Liver (tissue), 9 donors: ENCODE results near the gene SORCS2. TPM values are rescaled to one million over a fixed set of nuclear protein-coding genes. Genes with fewer than 3 reads are reported as not detected.

ENCODE experiments used
- DNase-seq: peaks from one replicate; pipeline ENCODE4 v3.0.0-alpha.2; 2017; ENCODE audit warnings: low spot score
- H3K27ac ChIP-seq, 2 donors: one replicate each; pipeline ENCODE4 v1.7.0; 2013; ENCODE audit warnings: inconsistent platforms in 2 of 2, low read length in 2 of 2, control low read depth in 1 of 2, low read depth in 1 of 2, mild to moderate bottlenecking in 1 of 2
- H3K27me3 ChIP-seq, 4 donors: one replicate each; pipeline versions ENCODE4 v1.6.1 to v1.7.0; 2013; ENCODE audit warnings: low read length in 3 of 4, inconsistent platforms in 1 of 4, mild to moderate bottlenecking in 1 of 4, moderate library complexity in 1 of 4; ENCODE audit not compliant: control insufficient read depth in 4 of 4, insufficient read depth in 4 of 4
- H3K36me3 ChIP-seq, 4 donors: one replicate each; pipeline versions ENCODE4 v1.6.1 to v1.7.0; 2013; ENCODE audit warnings: low read length in 3 of 4, mild to moderate bottlenecking in 3 of 4, low read depth in 1 of 4, moderate library complexity in 1 of 4; ENCODE audit not compliant: control insufficient read depth in 4 of 4, insufficient read depth in 3 of 4
- H3K4me1 ChIP-seq, 4 donors: one replicate each; pipeline versions ENCODE4 v1.6.1 to v1.7.0; 2013; ENCODE audit warnings: low read length in 3 of 4, mild to moderate bottlenecking in 3 of 4, moderate library complexity in 1 of 4; ENCODE audit not compliant: control insufficient read depth in 4 of 4, insufficient read depth in 4 of 4
- H3K4me3 ChIP-seq, 3 donors: one replicate each; pipeline versions ENCODE4 v1.6.1 to v1.7.0; 2013; ENCODE audit warnings: low read length in 3 of 3, control low read depth in 1 of 3, low read depth in 1 of 3, mild to moderate bottlenecking in 1 of 3
- H3K9ac ChIP-seq, 2 donors: one replicate each; pipeline ENCODE4 v1.7.0; 2013; ENCODE audit warnings: low read length in 2 of 2, mild to moderate bottlenecking in 2 of 2, moderate library complexity in 2 of 2, control low read depth in 1 of 2, low read depth in 1 of 2
- H3K9me3 ChIP-seq, 4 donors: one replicate each; pipeline versions ENCODE4 v1.6.1 to v1.7.0; 2013; ENCODE audit warnings: low read length in 3 of 4; ENCODE audit not compliant: control insufficient read depth in 4 of 4
- ATF3 ChIP-seq: IDR thresholded peaks from 2 replicates; pipeline ENCODE4 v1.6.1; 2016; ENCODE audit warnings: antibody characterized with exemption
- CTCF ChIP-seq: fragments of 150-350 bp; IDR thresholded peaks from 2 replicates; pipeline ENCODE4 v1.5.1; 2017; ENCODE audit warnings: improper control_type of control experiment, low read depth, low read length; ENCODE audit not compliant: missing input control
- EGR1 ChIP-seq, 2 donors: IDR thresholded peaks; 2 replicates each; pipeline ENCODE4 v1.6.1; 2016 to 2018; ENCODE audit warnings: antibody characterized with exemption in 2 of 2, low read depth in 2 of 2
- FOXA1 ChIP-seq: IDR thresholded peaks from 2 replicates; pipeline ENCODE4 v1.6.1; 2016; ENCODE audit warnings: antibody characterized with exemption
- FOXA2 ChIP-seq: IDR thresholded peaks from 2 replicates; pipeline ENCODE4 v1.6.1; 2016; ENCODE audit warnings: antibody characterized with exemption
- GABPA ChIP-seq, 2 donors: IDR thresholded peaks in 1 of 2; conservative IDR thresholded peaks in 1 of 2; 2 replicates each; pipeline ENCODE4 v1.6.1; 2016; ENCODE audit warnings: antibody characterized with exemption in 2 of 2, mild to moderate bottlenecking in 1 of 2, moderate library complexity in 1 of 2
- HNF4A ChIP-seq, 2 donors: conservative IDR thresholded peaks; 2 replicates each; pipeline ENCODE4 v1.6.1; 2016; ENCODE audit warnings: antibody characterized with exemption in 2 of 2, mild to moderate bottlenecking in 2 of 2
- HNF4G ChIP-seq: IDR thresholded peaks from 2 replicates; pipeline ENCODE4 v1.6.1; 2016; ENCODE audit warnings: antibody characterized with exemption
- JUND ChIP-seq, 2 donors: IDR thresholded peaks; 2 replicates each; pipeline ENCODE4 v1.6.1; 2016; ENCODE audit warnings: antibody characterized with exemption in 2 of 2
- MAX ChIP-seq: IDR thresholded peaks from 2 replicates; pipeline ENCODE4 v1.6.1; 2016; ENCODE audit warnings: antibody characterized with exemption
- NR2F2 ChIP-seq: IDR thresholded peaks from 2 replicates; pipeline ENCODE4 v1.6.1; 2016; ENCODE audit warnings: antibody characterized with exemption
- RAD21 ChIP-seq, 2 donors: IDR thresholded peaks; 2 replicates each; pipeline ENCODE4 v1.6.1; 2016; ENCODE audit warnings: antibody characterized with exemption in 2 of 2, mild to moderate bottlenecking in 2 of 2
- REST ChIP-seq: IDR thresholded peaks from 2 replicates; pipeline ENCODE4 v1.6.1; 2016; ENCODE audit warnings: antibody characterized with exemption, mild to moderate bottlenecking
- RXRA ChIP-seq, 2 donors: IDR thresholded peaks; 2 replicates each; pipeline ENCODE4 v1.6.1; 2017 to 2018; ENCODE audit warnings: antibody characterized with exemption in 2 of 2, mild to moderate bottlenecking in 1 of 2
- SP1 ChIP-seq: IDR thresholded peaks from 2 replicates; pipeline ENCODE4 v1.6.1; 2018; ENCODE audit warnings: antibody characterized with exemption, mild to moderate bottlenecking
- TAF1 ChIP-seq: conservative IDR thresholded peaks from 2 replicates; pipeline ENCODE4 v1.6.1; 2016; ENCODE audit warnings: antibody characterized with exemption, mild to moderate bottlenecking
- YY1 ChIP-seq: IDR thresholded peaks from 2 replicates; pipeline ENCODE4 v1.6.1; 2016; ENCODE audit warnings: antibody characterized with exemption, mild to moderate bottlenecking
- ZBTB33 ChIP-seq: IDR thresholded peaks from 2 replicates; pipeline ENCODE4 v1.6.1; 2016; ENCODE audit warnings: antibody characterized with exemption
- WGBS: extraction: QIAGEN DNeasy Blood & Tissue Kit; methylation state at CpG from one replicate; pipeline ENCODE4 v1.1.7; 2013; 5-methylcytosine and 5-hydroxymethylcytosine counted together
- polyA plus RNA-seq, 2 donors: library from polyadenylated mRNA; stranded (reverse) in 1 of 2; unstranded in 1 of 2; fragments of 200-250 nt in 1 of 2; fragments of >200 nt in 1 of 2; fragmentation: Nextera tagmentation in 1 of 2; extraction: Ambion mirVana in 1 of 2; gene quantifications; one replicate each; pipeline versions ENCODE4 v1.2.1 to v1.2.3, GENCODE V29; 2013 to 2015
- total RNA-seq, 2 donors: library from RNA; depleted of rRNA; stranded (reverse); fragments of >200 nt; gene quantifications; one replicate each; pipeline ENCODE4 v1.2.3, GENCODE V29; 2014
- donor health status: healthy.
- donor health status: healthy.
- donor health status: healthy.
- donor health status: healthy.
- donor health status: healthy.

SORCS2 gene
- total and polyA plus RNA-seq, 4 donors, result 0.10 to 1.4 (median 0.92) TPM

- peaks cover 0 to 6% (median 2%) of the 10 kb centered on the region in 4 donors for H3K9me3 ChIP-seq
- TF ChIP-seq FOXA2 (no peak), RXRA (IDR thresholded peaks at IDR 0.05) (no peak), HNF4A (conservative IDR thresholded peaks at IDR 0.05) (no peak), YY1 (no peak), ATF3 (no peak), SP1 (no peak), MAX (no peak), EGR1 (IDR thresholded peaks at IDR 0.05; ENCODE audit: low read depth in 2 of 2) (no peak), HNF4G (no peak), TAF1 (no peak), REST (no peak), GABPA (IDR thresholded peaks at IDR 0.05 in 1 of 2, conservative IDR thresholded peaks at IDR 0.05 in 1 of 2) (no peak), NR2F2 (no peak), CTCF (no peak), JUND (IDR thresholded peaks at IDR 0.05) (no peak), FOXA1 (no peak), RAD21 (IDR thresholded peaks at IDR 0.05) (no peak), ZBTB33 (no peak)
- no peaks in the 10 kb centered on the region for H3K27me3 ChIP-seq
- no peaks in the 10 kb centered on the region for H3K4me1 ChIP-seq
- H3K4me3 ChIP-seq, result no peak overlapping the region
- no peak for DNase-seq
- 80% methylated on average over 4 of the region's 4 CpGs for WGBS
- no peak overlapping the region for H3K9ac ChIP-seq
- no peak overlapping the region for H3K27ac ChIP-seq
- H3K36me3 ChIP-seq, result no peaks in the 10 kb centered on the region
Observed at GRCh38 chr4:7412554-7412912, 220.2 kb downstream of the SORCS2 start.

GRCh38 chr4:7414046-7414445 is 221.7 kb downstream of the SORCS2 start:
- TF ChIP-seq GABPA (IDR thresholded peaks at IDR 0.05 in 1 of 2, conservative IDR thresholded peaks at IDR 0.05 in 1 of 2) (no peak), NR2F2 (no peak), RAD21 (IDR thresholded peaks at IDR 0.05) (no peak), YY1 (no peak), SP1 (no peak), FOXA1 (no peak), MAX (no peak), TAF1 (no peak), RXRA (IDR thresholded peaks at IDR 0.05) (no peak), CTCF (no peak), HNF4G (no peak), HNF4A (conservative IDR thresholded peaks at IDR 0.05) (no peak), ZBTB33 (no peak)
- no peak overlapping the region for H3K4me3 ChIP-seq

More at GRCh38 chr4:7414046-7414445, 221.7 kb downstream of the SORCS2 start:
- H3K4me1 ChIP-seq, result no peaks in the 10 kb centered on the region
- DNase-seq, result no peak
- peaks cover 0 to 5% (median 0%) of the 10 kb centered on the region in 4 donors for H3K9me3 ChIP-seq
- H3K27me3 ChIP-seq, result no peaks in the 10 kb centered on the region
- WGBS, result 87% methylated on average over 9 of the region's 9 CpGs
- no peak overlapping the region for H3K27ac ChIP-seq
- no peak overlapping the region for H3K9ac ChIP-seq
- H3K36me3 ChIP-seq, result no peaks in the 10 kb centered on the region
